HFFc6 (cell line): ENCODE measurements around the gene CDK2AP2. TPM values are rescaled to one million over a fixed set of nuclear protein-coding genes. Genes with fewer than 3 reads are reported as not detected.

ENCODE experiments used
- DNase-seq: peaks from one replicate; pipeline ENCODE4 v3.0.0-alpha.2; 2018
- H3K27ac Mint-ChIP-seq: 2 replicates; pipeline ENCODE4 v1.8.0; 2020; ENCODE audit warnings: mild to moderate bottlenecking, mixed read lengths
- H3K27me3 Mint-ChIP-seq: 2 replicates; pipeline ENCODE4 v1.8.0; 2021; ENCODE audit warnings: mild to moderate bottlenecking, moderate library complexity, mixed read lengths; ENCODE audit not compliant: insufficient read depth
- H3K36me3 Mint-ChIP-seq: 2 replicates; pipeline ENCODE4 v1.8.0; 2021; ENCODE audit warnings: low read depth, mixed read lengths
- H3K4me1 Mint-ChIP-seq: 2 replicates; pipeline ENCODE4 v1.8.0; 2020; ENCODE audit warnings: low read depth, mixed read lengths
- H3K4me3 Mint-ChIP-seq: 2 replicates; pipeline ENCODE4 v1.8.0; 2020; ENCODE audit warnings: mild to moderate bottlenecking, moderate library complexity, mixed read lengths
- H3K9me3 Mint-ChIP-seq: 2 replicates; pipeline ENCODE4 v1.8.0; 2020; ENCODE audit warnings: mild to moderate bottlenecking, mixed read lengths
- total RNA-seq, 6 experiments: library from RNA; stranded (reverse); fragmentation: NEBNext Ultra II Directional; extraction: Animal tissue kit (Norgen Biotek cat#: 25700); gene quantifications; 2 replicates in 1 of 6; 3 replicates in 5 of 6; pipeline ENCODE4 v1.2.3, GENCODE V29; 2021
- TF ChIP-seq, protein P1 (sequence below): fragments of 200-600 bp; sonication (generic); IDR thresholded peaks from 2 replicates; pipeline ENCODE4 v1.5.0; 2021; ENCODE audit warnings: antibody characterized with exemption, mild to moderate bottlenecking

The CDK2AP2 gene
- total RNA-seq, 6 experiments from 2014 or later = 29.3 to 36.0 (median 31.5) TPM

DNA sequence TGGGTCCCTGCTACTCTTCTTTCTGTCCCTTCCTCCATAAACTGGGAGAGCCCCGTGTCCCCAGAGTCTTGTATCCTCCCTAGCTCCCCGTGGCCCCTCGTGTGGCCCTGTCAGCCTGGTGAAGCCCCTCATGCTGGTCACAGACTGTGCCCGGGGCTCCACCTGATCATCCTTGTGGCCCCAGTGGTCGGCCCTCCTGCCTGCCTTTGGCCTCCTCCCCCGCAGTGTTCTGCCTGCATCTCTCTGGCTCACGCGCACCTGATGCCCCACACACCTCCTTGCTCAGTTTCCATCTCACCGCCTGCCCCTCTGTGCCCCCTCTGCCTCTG lies 16.5 kb upstream of the CDK2AP2 start:
- no peaks in the 10 kb centered on the region for H3K36me3 Mint-ChIP-seq
- TF ChIP-seq, protein P1, sequence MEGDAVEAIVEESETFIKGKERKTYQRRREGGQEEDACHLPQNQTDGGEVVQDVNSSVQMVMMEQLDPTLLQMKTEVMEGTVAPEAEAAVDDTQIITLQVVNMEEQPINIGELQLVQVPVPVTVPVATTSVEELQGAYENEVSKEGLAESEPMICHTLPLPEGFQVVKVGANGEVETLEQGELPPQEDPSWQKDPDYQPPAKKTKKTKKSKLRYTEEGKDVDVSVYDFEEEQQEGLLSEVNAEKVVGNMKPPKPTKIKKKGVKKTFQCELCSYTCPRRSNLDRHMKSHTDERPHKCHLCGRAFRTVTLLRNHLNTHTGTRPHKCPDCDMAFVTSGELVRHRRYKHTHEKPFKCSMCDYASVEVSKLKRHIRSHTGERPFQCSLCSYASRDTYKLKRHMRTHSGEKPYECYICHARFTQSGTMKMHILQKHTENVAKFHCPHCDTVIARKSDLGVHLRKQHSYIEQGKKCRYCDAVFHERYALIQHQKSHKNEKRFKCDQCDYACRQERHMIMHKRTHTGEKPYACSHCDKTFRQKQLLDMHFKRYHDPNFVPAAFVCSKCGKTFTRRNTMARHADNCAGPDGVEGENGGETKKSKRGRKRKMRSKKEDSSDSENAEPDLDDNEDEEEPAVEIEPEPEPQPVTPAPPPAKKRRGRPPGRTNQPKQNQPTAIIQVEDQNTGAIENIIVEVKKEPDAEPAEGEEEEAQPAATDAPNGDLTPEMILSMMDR = no peak
- no peak overlapping the region for H3K27ac Mint-ChIP-seq
- no peak for DNase-seq
- H3K9me3 Mint-ChIP-seq = no peaks in the 10 kb centered on the region
- H3K4me3 Mint-ChIP-seq = no peak overlapping the region
- H3K27me3 Mint-ChIP-seq = peaks cover 8% of the 10 kb centered on the region
- no peaks in the 10 kb centered on the region; the same call in 1 of the 2 replicates for H3K4me1 Mint-ChIP-seq

DNA sequence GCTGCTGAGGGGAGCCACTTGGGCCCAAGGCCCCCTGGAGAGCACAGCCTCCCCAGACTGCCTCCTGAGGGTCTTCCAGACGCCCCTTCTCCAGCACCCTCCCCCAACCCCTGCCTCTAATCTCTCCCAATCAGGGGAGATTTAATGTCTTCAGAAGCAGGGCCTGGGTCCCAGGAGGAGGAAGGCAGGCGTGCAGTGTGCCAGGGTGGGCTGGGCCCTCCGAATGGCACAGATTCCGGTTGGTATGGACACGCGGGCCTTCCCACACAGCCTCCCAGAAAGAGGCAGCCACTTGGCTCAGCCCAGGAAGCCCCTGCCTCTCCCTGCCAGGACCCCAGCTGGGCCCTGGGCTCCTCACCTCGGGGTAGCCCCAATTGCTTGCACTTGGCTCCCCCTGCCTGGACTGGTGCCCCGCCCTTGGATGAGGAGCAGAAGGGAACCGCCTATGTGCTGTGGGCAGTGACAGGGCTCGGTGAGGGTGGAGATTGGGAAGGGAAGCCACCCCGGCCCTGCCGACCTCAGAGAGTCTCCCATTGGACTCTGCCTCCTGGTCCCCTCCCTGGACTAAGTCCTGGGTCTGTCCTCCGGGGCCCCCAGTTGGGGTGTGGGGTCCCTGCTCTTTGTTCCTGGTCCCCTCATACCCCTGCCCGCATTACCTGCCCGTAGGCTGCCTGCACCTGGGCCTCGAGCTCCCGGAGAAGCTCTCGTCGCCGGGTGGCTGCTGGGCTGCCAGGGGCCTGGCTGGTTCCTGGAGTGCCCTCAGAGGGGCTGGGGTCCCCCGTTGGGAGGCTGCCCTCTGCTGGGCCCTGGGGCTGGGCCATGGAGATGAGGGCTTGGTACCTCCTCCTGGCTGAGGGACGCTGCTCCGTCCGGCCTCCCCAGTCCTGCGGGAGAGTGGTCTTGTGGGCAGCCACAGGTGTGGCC lies 15.9 kb upstream of the CDK2AP2 start:
- DNase-seq = no peak

DNA sequence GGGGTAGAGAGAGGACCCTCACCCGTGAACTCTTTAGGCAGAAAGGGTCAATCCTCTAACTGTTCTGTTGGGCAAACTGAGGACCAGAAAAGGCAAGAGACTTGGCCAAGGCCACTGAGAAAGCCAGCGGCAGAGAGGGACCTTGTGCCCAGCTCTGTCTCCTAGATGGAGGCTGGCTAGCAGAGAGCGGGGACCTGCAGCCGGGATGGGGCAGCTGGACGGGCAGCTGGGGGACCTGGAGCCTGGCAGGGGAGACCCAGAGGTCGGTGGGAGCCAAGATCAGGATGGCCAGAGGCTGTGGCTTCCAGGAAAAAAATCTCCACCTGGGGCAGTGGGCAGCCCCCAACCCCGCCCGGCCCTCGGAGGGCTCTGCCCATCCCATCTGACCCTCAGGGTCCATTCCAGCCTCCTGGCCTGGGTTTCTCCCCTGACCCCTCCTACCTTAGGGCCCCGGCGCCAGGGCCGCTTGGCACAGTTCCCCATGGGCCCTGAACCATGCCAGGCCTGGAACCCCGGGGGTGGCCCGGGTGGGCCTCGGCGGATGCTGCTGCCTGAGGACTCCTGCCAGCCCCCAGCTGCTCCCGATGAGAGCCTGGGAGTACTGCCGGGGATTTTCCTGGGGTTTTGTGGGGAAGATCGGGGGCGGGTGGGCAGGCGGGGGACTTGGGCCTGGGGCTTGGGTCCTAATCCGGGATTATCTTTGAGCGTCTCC lies 15.0 kb upstream of the CDK2AP2 start, which contains the start of gene CABP2:
CABP2 (minus strand) TSS at position 603 of the 712 bp plus-strand sequence; CDS start at position 483, 120 bp downstream.
- Mint-ChIP-seq H3K27ac (no peak within 1 kb of the TSS), H3K4me1 (no peaks in the 10 kb centered on the region), H3K4me3 (no peak within 1 kb of the TSS), H3K36me3 (no peaks in the 10 kb centered on the region), H3K9me3 (no peaks in the 10 kb centered on the region), H3K27me3 (peaks cover 10% of the 10 kb centered on the region)
- DNase-seq = no peak
- TF ChIP-seq, protein P1 = no peak

More for the DNA sequence above, 15.9 kb upstream of the CDK2AP2 start:
- Mint-ChIP-seq H3K27ac (no peak overlapping the region), H3K27me3 (peaks cover 10% of the 10 kb centered on the region), H3K4me1 (no peaks in the 10 kb centered on the region), H3K4me3 (no peak overlapping the region), H3K9me3 (no peaks in the 10 kb centered on the region), H3K36me3 (no peaks in the 10 kb centered on the region)
- TF ChIP-seq, protein P1 = no peak

DNA sequence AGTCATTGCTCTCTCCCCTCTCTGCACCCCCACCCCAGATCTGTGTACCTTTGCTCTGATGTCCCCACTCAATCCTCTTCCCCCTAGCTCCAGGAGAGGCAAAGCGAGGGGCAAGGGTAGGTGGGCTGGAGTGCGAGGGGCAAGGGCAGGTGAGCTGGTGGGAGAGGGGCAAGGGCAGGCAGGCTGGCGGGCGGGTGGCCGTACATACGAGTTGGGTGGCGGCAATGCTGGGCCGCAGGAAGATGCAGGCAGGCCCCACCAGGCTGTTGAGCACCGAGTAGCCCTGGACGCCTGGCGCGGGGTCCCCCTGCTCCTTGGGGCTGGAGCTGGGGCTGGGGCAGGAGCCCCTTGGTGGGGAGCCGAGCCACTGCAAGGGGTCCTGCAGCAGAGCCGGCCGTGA lies 14.4 kb upstream of the CDK2AP2 start:
- no peak overlapping the region for H3K27ac Mint-ChIP-seq

DNA sequence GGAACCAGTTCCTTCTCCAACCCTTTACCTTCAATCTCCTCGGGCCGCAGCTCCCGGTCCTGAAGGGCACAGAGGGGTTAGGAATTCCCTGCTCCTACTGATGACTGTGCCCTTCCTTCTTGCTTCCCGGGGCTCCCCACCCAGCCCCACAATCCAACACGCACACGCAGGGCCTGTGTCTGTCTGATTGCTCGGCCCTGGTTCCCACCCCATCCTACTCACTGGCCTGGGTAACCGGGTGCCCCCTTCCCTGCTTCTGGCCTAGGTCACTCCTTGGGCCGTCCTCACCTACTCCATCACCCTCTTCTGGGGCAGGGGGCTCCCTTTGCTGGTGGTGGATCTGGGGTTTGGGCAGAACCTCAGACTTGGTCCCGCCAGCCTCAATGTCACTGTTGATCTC lies 14.0 kb upstream of the CDK2AP2 start:
- Mint-ChIP-seq H3K36me3 (no peaks in the 10 kb centered on the region), H3K4me3 (no peak overlapping the region), H3K27me3 (peaks cover 12% of the 10 kb centered on the region), H3K27ac (no peak overlapping the region), H3K4me1 (no peaks in the 10 kb centered on the region), H3K9me3 (no peaks in the 10 kb centered on the region)
- TF ChIP-seq, protein P1 = no peak
- no peak for DNase-seq

More for the DNA sequence above, 14.4 kb upstream of the CDK2AP2 start:
- Mint-ChIP-seq H3K4me1 (no peaks in the 10 kb centered on the region), H3K9me3 (no peaks in the 10 kb centered on the region), H3K4me3 (no peak overlapping the region), H3K27me3 (peaks cover 12% of the 10 kb centered on the region), H3K36me3 (no peaks in the 10 kb centered on the region)
- no peak for DNase-seq
- TF ChIP-seq, protein P1 = no peak
